Neuronal stem cell (in vitro differentiated cells): ENCODE measurements around the gene ANAPC10.

ENCODE experiments used
- DNase-seq: peaks from one replicate; pipeline ENCODE4 v3.0.0-alpha.2; 2013; ENCODE audit warnings: low spot score
- H2AFZ ChIP-seq: one replicate; pipeline ENCODE4 v1.6.1; 2013; ENCODE audit warnings: mild to moderate bottlenecking, low read length, inconsistent platforms
- H2AK5ac ChIP-seq: 2 replicates; pipeline ENCODE4 v1.6.1; 2013; ENCODE audit warnings: low read depth, mild to moderate bottlenecking, inconsistent platforms, low read length, moderate library complexity, mixed read lengths
- H2BK120ac ChIP-seq: 2 replicates; pipeline ENCODE4 v1.6.1; 2013; ENCODE audit warnings: low read depth, mild to moderate bottlenecking, inconsistent platforms, low read length, moderate library complexity, mixed read lengths
- H2BK12ac ChIP-seq: one replicate; pipeline ENCODE4 v1.6.1; 2013; ENCODE audit warnings: low read length, inconsistent platforms
- H2BK15ac ChIP-seq: 2 replicates; pipeline ENCODE4 v1.6.1; 2013; ENCODE audit warnings: mild to moderate bottlenecking, low read length, inconsistent platforms, mixed read lengths
- H2BK5ac ChIP-seq: one replicate; pipeline ENCODE4 v1.6.1; 2013; ENCODE audit warnings: inconsistent platforms, mild to moderate bottlenecking, low read length, moderate library complexity
- H3K14ac ChIP-seq: one replicate; pipeline ENCODE4 v1.6.1; 2013; ENCODE audit warnings: low read length, inconsistent platforms
- H3K18ac ChIP-seq: 2 replicates; pipeline ENCODE4 v1.6.1; 2013; ENCODE audit warnings: low read length, inconsistent platforms
- H3K23ac ChIP-seq: 2 replicates; pipeline ENCODE4 v1.6.1; 2013; ENCODE audit warnings: low read depth, mild to moderate bottlenecking, mixed read lengths, low read length, inconsistent platforms; ENCODE audit not compliant: poor library complexity
- H3K27ac ChIP-seq: replicated peaks from 3 replicates; pipeline ENCODE4 v1.5.1; 2013; ENCODE audit warnings: low read length, inconsistent platforms
- H3K27me3 ChIP-seq, 3 experiments: 2 replicates each; pipeline ENCODE4 v1.6.1; 2013; ENCODE audit warnings: low read length in 3 of 3, mild to moderate bottlenecking in 2 of 3, inconsistent platforms in 1 of 3, low read depth in 1 of 3, mixed read lengths in 1 of 3, moderate library complexity in 1 of 3; ENCODE audit not compliant: control insufficient read depth in 3 of 3, insufficient read depth in 3 of 3
- H3K36me3 ChIP-seq, 2 donors: replicated peaks in 1 of 2; 2 replicates each; pipeline ENCODE4 v1.6.1; 2013; ENCODE audit warnings: low read length in 2 of 2; ENCODE audit not compliant: control insufficient read depth in 2 of 2, insufficient read depth in 2 of 2
- H3K4ac ChIP-seq: 2 replicates; pipeline ENCODE4 v1.6.1; 2013; ENCODE audit warnings: inconsistent platforms, mild to moderate bottlenecking, low read length, moderate library complexity
- H3K4me1 ChIP-seq, 2 donors: 1 replicate in 1 of 2; 2 replicates in 1 of 2; pipeline ENCODE4 v1.6.1; 2013; ENCODE audit warnings: low read length in 2 of 2, low read depth in 1 of 2; ENCODE audit not compliant: control insufficient read depth in 2 of 2, insufficient read depth in 1 of 2
- H3K4me2 ChIP-seq: one replicate; pipeline ENCODE4 v1.6.1; 2013; ENCODE audit warnings: mild to moderate bottlenecking, low read length, inconsistent platforms; ENCODE audit not compliant: insufficient read depth, poor library complexity, severe bottlenecking
- H3K4me3 ChIP-seq, 2 donors: 2 replicates each; pipeline ENCODE4 v1.5.1; 2013; ENCODE audit warnings: low read length in 2 of 2, mild to moderate bottlenecking in 2 of 2, inconsistent platforms in 1 of 2, moderate library complexity in 1 of 2
- H3K79me1 ChIP-seq: one replicate; pipeline ENCODE4 v1.6.1; 2013; ENCODE audit warnings: low read depth, mild to moderate bottlenecking, inconsistent platforms, low read length, moderate library complexity
- H3K9ac ChIP-seq: one replicate; pipeline ENCODE4 v1.6.1; 2013; ENCODE audit warnings: mild to moderate bottlenecking, low read depth, low read length, inconsistent platforms; ENCODE audit not compliant: poor library complexity
- H3K9me3 ChIP-seq, 2 donors: replicated peaks in 1 of 2; 2 replicates each; pipeline versions ENCODE3 to v1.6.1; 2013; ENCODE audit warnings: low read length in 2 of 2, mild to moderate bottlenecking in 2 of 2, inconsistent platforms in 1 of 2, low read depth in 1 of 2, mixed read lengths in 1 of 2, moderate library complexity in 1 of 2; ENCODE audit not compliant: control insufficient read depth in 2 of 2, insufficient read depth in 1 of 2
- H4K8ac ChIP-seq: one replicate; pipeline ENCODE4 v1.6.1; 2013; ENCODE audit warnings: low read depth, mild to moderate bottlenecking, inconsistent platforms, low read length, moderate library complexity
- H4K91ac ChIP-seq: one replicate; pipeline ENCODE4 v1.6.1; 2013; ENCODE audit warnings: low read length, low read depth, mild to moderate bottlenecking, inconsistent platforms; ENCODE audit not compliant: poor library complexity
- WGBS, 2 donors: extraction: QIAGEN DNeasy Blood & Tissue Kit; methylation state at CpG; one replicate each; pipeline ENCODE4 v1.1.7; 2013; ENCODE audit warnings: missing lambda C conversion rate in 2 of 2, mixed read lengths in 1 of 2; ENCODE audit not compliant: insufficient read length in 2 of 2, insufficient replicate concordance in 1 of 2; ENCODE audit errors: extremely low coverage in 2 of 2; 5-methylcytosine and 5-hydroxymethylcytosine counted together

ANAPC10 gene

GRCh38 chr4:145061318-145061920 is 36.6 kb downstream of the ANAPC10 start:
- no peak overlapping the region for H3K23ac ChIP-seq
- H3K27me3 ChIP-seq, result no peaks in the 10 kb centered on the region
- H2AK5ac ChIP-seq, result no peak overlapping the region
- H4K8ac ChIP-seq, result no peak overlapping the region
- no peak overlapping the region for H2AFZ ChIP-seq
- H3K4me1 ChIP-seq, result peaks cover 0 to 11% of the 10 kb centered on the region in 2 donors
- H3K18ac ChIP-seq, result no peak overlapping the region
- no peak overlapping the region for H2BK12ac ChIP-seq
- no peak overlapping the region for H2BK120ac ChIP-seq
- H3K14ac ChIP-seq, result no peak overlapping the region
- H3K36me3 ChIP-seq, result peaks cover 0 to 22% of the 10 kb centered on the region in 2 donors
- WGBS, 2 donors, result no CpG with 5 or more reads among the region's 6 CpGs
- no peak overlapping the region for H3K4ac ChIP-seq
- peaks cover 0 to 3% of the 10 kb centered on the region in 2 donors for H3K9me3 ChIP-seq
- H2BK15ac ChIP-seq, result no peak overlapping the region
- H2BK5ac ChIP-seq, result no peak overlapping the region
- no peak overlapping the region for H4K91ac ChIP-seq
- no peak overlapping the region for H3K9ac ChIP-seq
- DNase-seq, result peak; percentile 24
- no peak overlapping the region for H3K4me2 ChIP-seq
- H3K4me3 ChIP-seq, result no peak overlapping the region
- no peaks in the 10 kb centered on the region for H3K79me1 ChIP-seq
- H3K27ac ChIP-seq, result no peak overlapping the region

DNA sequence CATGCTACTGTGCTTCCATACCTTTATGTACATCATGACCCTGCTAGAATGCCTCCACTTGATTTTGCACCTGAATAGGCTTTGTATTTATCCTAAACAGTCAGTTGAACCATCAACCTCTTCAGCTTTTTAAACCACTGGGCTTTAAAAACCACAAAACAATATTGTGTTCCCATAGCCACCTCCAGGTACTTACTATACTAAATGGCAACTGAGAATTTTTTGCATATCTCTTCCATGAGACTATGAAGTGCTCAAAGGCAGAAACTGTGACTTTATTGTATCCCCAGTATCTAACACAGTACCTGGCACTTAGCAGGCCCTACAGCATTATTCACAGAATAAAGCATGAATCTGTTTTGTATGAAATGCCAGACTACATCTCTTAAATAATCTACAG is 39.7 kb downstream of the ANAPC10 start:
- no peak overlapping the region for H3K4me2 ChIP-seq
- H3K27ac ChIP-seq, result no peak overlapping the region
- no peaks in the 10 kb centered on the region for H3K4me1 ChIP-seq
- peaks cover 0 to 10% of the 10 kb centered on the region in 2 donors for H3K9me3 ChIP-seq
- H3K23ac ChIP-seq, result no peak overlapping the region
- no peak overlapping the region for H4K8ac ChIP-seq
- H3K18ac ChIP-seq, result no peak overlapping the region
- H3K4ac ChIP-seq, result no peak overlapping the region
- no peak overlapping the region for H2AK5ac ChIP-seq
- no peak overlapping the region for H2BK15ac ChIP-seq
- H2BK5ac ChIP-seq, result no peak overlapping the region
- H2AFZ ChIP-seq, result no peak overlapping the region
- H3K14ac ChIP-seq, result no peak overlapping the region
- H3K79me1 ChIP-seq, result no peaks in the 10 kb centered on the region
- H3K27me3 ChIP-seq, result no peaks in the 10 kb centered on the region
- H3K9ac ChIP-seq, result no peak overlapping the region
- DNase-seq, result no peak
- no peak overlapping the region for H3K4me3 ChIP-seq
- peaks cover 0 to 20% of the 10 kb centered on the region in 2 donors for H3K36me3 ChIP-seq
- no peak overlapping the region for H2BK120ac ChIP-seq
- no peak overlapping the region for H4K91ac ChIP-seq
- no peak overlapping the region for H2BK12ac ChIP-seq

- WGBS, 2 donors, result no CpG with 5 or more reads among the region's 6 CpGs
- Histone ChIP-seq H3K9ac (no peak overlapping the region), H3K9me3 (peaks cover 0 to 7% of the 10 kb centered on the region in 2 donors), H3K27me3 (no peaks in the 10 kb centered on the region), H3K36me3 (peaks cover 0 to 8% of the 10 kb centered on the region in 2 donors), H3K23ac (no peak overlapping the region), H3K79me1 (no peaks in the 10 kb centered on the region), H3K27ac (no peak overlapping the region), H2AK5ac (no peak overlapping the region), H2BK15ac (no peak overlapping the region), H2BK12ac (no peak overlapping the region), H4K8ac (no peak overlapping the region), H2AFZ (no peak overlapping the region), H3K4me2 (no peak overlapping the region), H3K4me3 (no peak overlapping the region), H3K14ac (no peak overlapping the region), H4K91ac (no peak overlapping the region), H3K4me1 (no peaks in the 10 kb centered on the region), H3K18ac (no peak overlapping the region), H2BK5ac (no peak overlapping the region), H3K4ac (no peak overlapping the region), H2BK120ac (no peak overlapping the region)
- DNase-seq, result no peak
Measured at GRCh38 chr4:145056325-145057130, 41.5 kb downstream of the ANAPC10 start.

DNA sequence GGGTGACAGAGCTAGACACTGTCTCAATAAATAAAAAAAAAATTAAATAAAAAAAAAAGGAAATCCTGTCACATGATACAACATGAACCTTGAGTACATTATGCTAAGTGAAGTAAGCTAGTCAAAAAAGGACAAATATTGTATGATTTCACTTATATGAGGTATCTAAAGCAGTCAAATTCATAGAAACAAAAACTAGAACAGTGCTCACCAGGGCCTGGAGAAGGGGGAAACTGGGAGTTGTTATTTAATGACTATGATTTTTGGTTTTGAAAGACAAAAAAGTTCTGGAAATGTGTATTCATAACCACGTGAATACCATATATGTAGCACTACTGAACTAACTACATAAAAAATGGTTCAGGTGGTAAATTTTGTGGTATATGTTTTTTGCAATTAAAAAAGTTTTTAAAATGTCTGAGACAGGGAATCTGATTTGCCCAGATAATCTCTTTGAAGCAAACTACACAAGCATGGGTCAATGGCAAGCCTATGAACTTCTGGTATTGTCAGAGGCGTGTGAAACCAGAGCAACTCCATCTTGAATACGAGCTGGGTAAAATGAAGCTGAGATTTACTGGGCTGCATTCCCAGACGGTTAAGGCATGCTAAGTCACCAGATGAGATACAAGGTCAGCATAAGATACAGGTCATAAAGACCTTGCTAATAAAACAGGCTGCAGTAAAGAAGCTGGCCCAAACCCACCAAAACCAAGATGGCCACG is 42.3 kb downstream of the ANAPC10 start:
- Histone ChIP-seq H3K18ac (no peak overlapping the region), H2BK15ac (no peak overlapping the region), H3K27ac (no peak overlapping the region), H3K9ac (no peak overlapping the region), H3K79me1 (no peaks in the 10 kb centered on the region), H3K4me2 (no peak overlapping the region), H2AK5ac (no peak overlapping the region), H3K27me3 (no peaks in the 10 kb centered on the region), H3K23ac (no peak overlapping the region), H3K9me3 (peaks cover 0 to 16% of the 10 kb centered on the region in 2 donors), H2BK5ac (no peak overlapping the region), H4K8ac (no peak overlapping the region), H3K4ac (no peak overlapping the region), H3K36me3 (peaks cover 0 to 17% of the 10 kb centered on the region in 2 donors), H4K91ac (no peak overlapping the region), H3K14ac (no peak overlapping the region), H3K4me1 (no peaks in the 10 kb centered on the region), H2BK120ac (no peak overlapping the region), H2BK12ac (no peak overlapping the region), H3K4me3 (no peak overlapping the region), H2AFZ (no peak overlapping the region)
- WGBS, 2 donors, result no CpG with 5 or more reads among the region's 5 CpGs
- no peak for DNase-seq
